ENCODE results near the gene FOXJ3. TPM values are rescaled to one million over a fixed set of nuclear protein-coding genes. Genes with fewer than 3 reads are reported as not detected.
A peak's percentile ranks its signal among the peaks of the same experiment; 100 is the strongest.

Gene FOXJ3
- polyA plus RNA-seq, 1 donor from 2014 or later, result 22.1 TPM

- Mint-ChIP-seq H3K27ac (no peak overlapping the region), H3K4me1 (peaks cover 17 to 52% (median 32%) of the 10 kb centered on the region in 3 donors), H3K36me3 (peaks cover 5% of the 10 kb centered on the region), H3K9me3 (no peaks in the 10 kb centered on the region), H3K27me3 (no peaks in the 10 kb centered on the region), H3K4me3 (no peak overlapping the region)
Observed at GRCh38 chr1:42263019-42263418, 72.0 kb downstream of the FOXJ3 start.

DNA sequence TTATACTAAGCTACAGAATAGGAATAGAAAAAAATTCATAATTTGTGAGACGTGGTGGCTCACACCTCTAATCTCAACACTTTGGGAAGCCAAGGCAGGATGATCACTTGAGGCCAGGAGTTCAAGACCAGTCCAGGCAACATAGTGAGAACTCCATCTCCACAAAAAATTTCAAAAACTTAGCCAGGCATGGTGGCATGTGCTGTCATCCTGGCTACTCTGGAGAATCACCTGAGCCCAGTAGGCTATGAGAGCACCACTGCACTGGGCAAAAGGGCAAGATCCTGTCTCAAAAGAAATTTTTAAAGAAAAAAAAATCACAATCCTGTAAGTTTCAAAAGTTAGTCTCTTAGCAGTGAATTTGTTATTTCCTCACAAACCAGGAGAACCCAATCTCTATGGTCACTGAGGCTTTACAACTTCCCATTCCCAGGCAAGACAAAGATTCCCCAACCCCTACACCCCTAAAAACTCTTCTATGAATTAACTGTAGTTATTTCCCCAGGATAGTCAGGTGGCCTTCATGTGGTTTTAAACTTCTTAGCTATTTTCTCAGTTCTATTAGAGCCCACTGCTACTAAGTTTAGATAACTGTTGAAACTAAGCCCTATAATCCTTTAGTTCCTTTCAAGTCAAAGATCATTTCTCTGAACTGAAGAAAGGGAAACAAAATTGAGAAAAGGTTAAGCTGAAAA, 74.5 kb downstream of the FOXJ3 start:
- Mint-ChIP-seq H3K4me3 (peak overlapping the region in 1 of 4 donors; percentile 52), H3K9me3 (no peaks in the 10 kb centered on the region), H3K27me3 (no peaks in the 10 kb centered on the region), H3K27ac (peak overlapping the region in 1 of 3 donors; percentile 1), H3K36me3 (peaks cover 8% of the 10 kb centered on the region), H3K4me1 (peaks cover 17 to 47% (median 21%) of the 10 kb centered on the region in 3 donors)

DNA sequence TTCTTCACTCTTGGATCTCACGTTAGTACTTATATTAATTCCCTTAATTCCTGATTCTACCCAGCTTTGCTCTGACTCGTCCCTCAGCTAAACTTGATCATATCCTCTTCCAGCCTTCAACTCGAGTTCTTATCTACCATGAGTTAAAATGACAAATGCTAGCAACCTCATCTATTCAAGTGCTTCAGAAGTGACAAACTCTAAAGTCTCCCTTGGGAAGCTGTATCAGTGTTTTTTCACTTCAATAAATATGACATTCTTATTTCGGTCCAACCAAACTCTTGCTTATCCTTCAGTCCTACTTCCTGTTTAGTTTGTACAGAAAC, 75.3 kb downstream of the FOXJ3 start:
- Mint-ChIP-seq H3K36me3 (peaks cover 9% of the 10 kb centered on the region), H3K4me1 (peaks cover 15 to 43% (median 22%) of the 10 kb centered on the region in 3 donors), H3K27ac (peak overlapping the region in 1 of 3 donors; percentile 34), H3K4me3 (no peak overlapping the region), H3K27me3 (no peaks in the 10 kb centered on the region), H3K9me3 (peaks cover 0 to 6% (median 0%) of the 10 kb centered on the region in 3 donors)

DNA sequence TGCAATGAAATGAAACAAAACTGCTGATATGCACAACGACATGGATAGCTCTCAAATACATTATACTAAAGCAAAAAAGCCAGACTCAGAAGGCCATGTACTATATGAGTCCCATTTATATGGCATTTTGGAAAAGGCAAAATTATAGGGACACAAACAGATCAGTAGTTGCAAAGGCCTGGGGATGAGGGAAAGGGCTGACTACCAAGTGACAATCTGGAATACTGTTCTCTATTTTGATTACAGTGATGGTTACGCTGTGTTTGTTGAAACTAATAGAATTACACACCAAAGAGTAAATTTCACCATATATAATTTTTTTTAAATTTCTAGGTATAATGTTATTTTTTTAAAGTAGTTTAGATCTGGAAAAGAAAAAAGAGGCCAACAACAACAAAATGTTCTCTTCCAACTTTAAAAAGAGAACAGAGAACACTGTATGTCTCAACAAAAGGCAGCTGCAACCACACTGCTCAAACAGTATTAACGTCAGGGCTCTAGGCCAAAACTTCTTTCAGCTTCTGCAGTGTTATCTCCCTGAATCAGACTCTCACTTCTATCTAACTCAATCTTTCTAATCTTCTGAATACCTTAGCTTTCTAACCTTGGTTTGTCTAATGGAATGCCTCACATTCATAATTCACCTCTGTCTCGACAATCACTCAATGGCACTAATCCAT, 75.8 kb downstream of the FOXJ3 start:
- Mint-ChIP-seq H3K36me3 (peaks cover 7% of the 10 kb centered on the region), H3K27ac (peak overlapping the region in 1 of 3 donors; percentile 34), H3K4me3 (no peak overlapping the region), H3K27me3 (no peaks in the 10 kb centered on the region), H3K9me3 (peaks cover 0 to 6% (median 0%) of the 10 kb centered on the region in 3 donors), H3K4me1 (peaks cover 13 to 38% (median 20%) of the 10 kb centered on the region in 3 donors)

- Mint-ChIP-seq H3K4me1 (peaks cover 15 to 29% (median 20%) of the 10 kb centered on the region in 3 donors), H3K9me3 (peaks cover 0 to 6% (median 0%) of the 10 kb centered on the region in 3 donors), H3K27ac (no peak overlapping the region), H3K4me3 (no peak overlapping the region), H3K36me3 (peaks cover 7% of the 10 kb centered on the region), H3K27me3 (no peaks in the 10 kb centered on the region)
Observed at GRCh38 chr1:42258218-42258617, 76.8 kb downstream of the FOXJ3 start.

DNA sequence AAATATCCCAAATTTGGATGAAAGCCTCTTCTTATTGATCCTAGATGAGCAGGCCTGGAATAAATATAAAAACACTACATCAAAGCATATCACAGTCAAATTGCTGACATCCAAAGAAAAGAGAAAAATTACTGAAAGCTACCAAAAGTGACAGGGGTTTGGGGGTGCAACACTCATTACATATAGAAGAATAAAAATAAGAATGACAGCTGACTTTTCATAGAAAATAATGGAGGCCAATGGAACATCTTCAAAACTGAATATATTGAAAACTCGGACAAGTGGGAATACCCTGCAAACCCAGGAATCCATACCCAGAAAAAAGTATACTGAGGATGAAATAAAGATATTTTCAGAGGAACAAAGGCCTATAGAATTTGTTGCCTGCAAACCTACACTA, 84.0 kb downstream of the FOXJ3 start:
- Mint-ChIP-seq H3K4me3 (peak overlapping the region in 2 of 4 donors; percentile 27 to 33), H3K27ac (no peak overlapping the region)

GRCh38 chr1:42250164-42250563, 84.9 kb downstream of the FOXJ3 start:
- Mint-ChIP-seq H3K9me3 (peaks cover 0 to 9% (median 4%) of the 10 kb centered on the region in 3 donors), H3K36me3 (peaks cover 9% of the 10 kb centered on the region), H3K27me3 (no peaks in the 10 kb centered on the region), H3K4me3 (no peak overlapping the region), H3K27ac (no peak overlapping the region), H3K4me1 (peaks cover 27 to 28% (median 27%) of the 10 kb centered on the region in 3 donors)

More for the DNA sequence above, 84.0 kb downstream of the FOXJ3 start:
- Mint-ChIP-seq H3K4me1 (peaks cover 18 to 22% (median 19%) of the 10 kb centered on the region in 3 donors), H3K9me3 (peaks cover 0 to 11% (median 4%) of the 10 kb centered on the region in 3 donors), H3K27me3 (no peaks in the 10 kb centered on the region), H3K36me3 (peaks cover 8% of the 10 kb centered on the region)

GRCh38 chr1:42240966-42241755, 93.9 kb downstream of the FOXJ3 start:
- peaks cover 5 to 23% (median 8%) of the 10 kb centered on the region in 3 donors for H3K9me3 Mint-ChIP-seq
- peak overlapping the region in 1 of 4 donors; percentile 28 for H3K4me3 Mint-ChIP-seq
- H3K27ac Mint-ChIP-seq, result no peak overlapping the region
- H3K4me1 Mint-ChIP-seq, result peaks cover 20 to 49% (median 29%) of the 10 kb centered on the region in 3 donors
- H3K27me3 Mint-ChIP-seq, result no peaks in the 10 kb centered on the region
- H3K36me3 Mint-ChIP-seq, result peaks cover 45% of the 10 kb centered on the region

- no peak overlapping the region for H3K4me3 Mint-ChIP-seq
Observed at GRCh38 chr1:42239555-42239954, 95.5 kb downstream of the FOXJ3 start.

DNA sequence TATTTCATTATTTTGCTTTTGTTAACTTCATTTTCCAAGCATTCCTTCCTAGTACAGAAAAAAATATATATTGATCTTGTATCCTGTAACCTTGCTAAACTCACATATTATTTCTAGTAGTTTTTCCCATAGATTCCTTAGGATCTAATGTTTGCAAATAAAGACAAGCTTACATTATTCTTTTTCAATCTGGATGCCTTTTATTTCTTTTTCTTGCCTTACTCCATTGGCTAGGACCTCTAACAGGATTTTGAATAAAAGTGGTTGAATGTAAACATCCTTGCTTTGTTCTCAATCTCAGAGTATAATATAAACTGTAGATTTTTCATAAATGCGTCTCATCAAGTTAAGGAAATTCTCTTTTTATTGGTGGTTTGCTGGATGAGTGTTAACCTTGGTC, 96.0 kb downstream of the FOXJ3 start:
- H3K4me1 Mint-ChIP-seq, result peaks cover 7 to 33% (median 19%) of the 10 kb centered on the region in 3 donors
- H3K4me3 Mint-ChIP-seq, result no peak overlapping the region
- no peak overlapping the region for H3K27ac Mint-ChIP-seq
- H3K36me3 Mint-ChIP-seq, result peaks cover 39% of the 10 kb centered on the region
- H3K9me3 Mint-ChIP-seq, result peaks cover 6 to 23% (median 6%) of the 10 kb centered on the region in 3 donors
- H3K27me3 Mint-ChIP-seq, result no peaks in the 10 kb centered on the region

More at GRCh38 chr1:42239555-42239954, 95.5 kb downstream of the FOXJ3 start:
- H3K4me1 Mint-ChIP-seq, result peaks cover 8 to 37% (median 19%) of the 10 kb centered on the region in 3 donors
- no peak overlapping the region for H3K27ac Mint-ChIP-seq
- H3K27me3 Mint-ChIP-seq, result no peaks in the 10 kb centered on the region
- peaks cover 42% of the 10 kb centered on the region for H3K36me3 Mint-ChIP-seq
- H3K9me3 Mint-ChIP-seq, result peaks cover 5 to 23% (median 7%) of the 10 kb centered on the region in 3 donors

DNA sequence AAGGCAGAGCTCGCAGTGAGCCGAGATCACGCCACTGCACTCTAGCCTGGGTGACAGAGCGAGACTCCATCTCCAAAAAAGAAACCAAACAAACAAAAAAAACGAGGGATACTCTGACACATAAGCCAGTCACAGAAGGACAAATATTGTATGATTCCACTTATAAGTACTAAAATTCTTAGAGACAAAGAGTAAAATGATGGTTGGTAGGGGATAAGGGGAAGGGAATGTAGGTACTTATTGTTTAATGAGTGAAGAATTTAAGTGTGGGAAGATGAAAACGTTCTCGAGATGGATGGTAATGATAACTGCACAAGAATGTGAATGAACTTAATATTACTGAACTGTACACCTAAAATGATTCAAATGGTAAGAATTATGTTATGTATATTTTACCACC, 103.8 kb downstream of the FOXJ3 start:
- no peak overlapping the region for H3K27ac Mint-ChIP-seq
- peaks cover 0 to 2% (median 0%) of the 10 kb centered on the region in 3 donors for H3K9me3 Mint-ChIP-seq
- H3K4me1 Mint-ChIP-seq, result peaks cover 3 to 8% (median 7%) of the 10 kb centered on the region in 3 donors
- peaks cover 6% of the 10 kb centered on the region for H3K36me3 Mint-ChIP-seq
- no peaks in the 10 kb centered on the region for H3K27me3 Mint-ChIP-seq
- no peak overlapping the region for H3K4me3 Mint-ChIP-seq

DNA sequence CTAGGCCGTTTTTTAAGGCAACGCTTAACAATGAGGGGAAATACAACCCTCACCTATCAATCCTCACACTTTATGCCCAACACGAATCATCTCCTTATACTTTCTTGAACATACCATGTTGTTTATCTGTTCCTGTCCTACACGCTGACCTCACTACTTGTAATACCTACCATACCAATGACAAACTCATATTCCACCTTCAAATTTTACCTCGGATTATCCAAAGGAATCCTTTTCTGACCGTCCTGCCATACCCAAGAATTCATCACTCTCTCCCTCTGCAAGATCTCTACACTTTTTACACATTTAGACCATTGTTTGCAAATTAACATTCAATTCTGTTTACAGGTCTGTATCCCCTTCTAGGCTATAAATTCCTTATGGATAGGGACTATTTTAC, 106.1 kb downstream of the FOXJ3 start:
- Mint-ChIP-seq H3K4me1 (peaks cover 3 to 8% (median 7%) of the 10 kb centered on the region in 3 donors), H3K27ac (no peak overlapping the region), H3K36me3 (peaks cover 7% of the 10 kb centered on the region), H3K4me3 (no peak overlapping the region), H3K27me3 (no peaks in the 10 kb centered on the region), H3K9me3 (peaks cover 0 to 1% (median 0%) of the 10 kb centered on the region in 3 donors)

DNA sequence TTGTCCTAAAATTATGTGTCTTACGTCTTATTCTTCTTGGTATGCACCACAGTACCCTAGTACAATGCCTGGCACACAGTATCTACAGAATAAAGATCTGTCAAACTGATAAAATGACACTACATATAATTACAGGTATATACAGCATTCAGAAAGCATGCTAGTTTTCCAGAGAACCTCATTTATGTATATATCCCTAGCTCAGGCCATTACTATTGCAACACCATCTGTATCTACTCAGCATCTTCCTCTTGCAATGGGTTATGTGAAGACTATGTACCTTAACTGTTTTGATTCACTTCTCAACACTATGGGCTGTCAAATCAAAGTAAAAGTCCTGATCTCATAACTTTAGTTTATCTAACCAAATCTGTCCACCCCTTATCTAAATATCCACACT, 112.0 kb downstream of the FOXJ3 start:
- Mint-ChIP-seq H3K27me3 (no peaks in the 10 kb centered on the region), H3K27ac (no peak overlapping the region), H3K36me3 (peaks cover 11% of the 10 kb centered on the region), H3K4me1 (peaks cover 5 to 28% (median 23%) of the 10 kb centered on the region in 3 donors), H3K9me3 (no peaks in the 10 kb centered on the region), H3K4me3 (no peak overlapping the region)

DNA sequence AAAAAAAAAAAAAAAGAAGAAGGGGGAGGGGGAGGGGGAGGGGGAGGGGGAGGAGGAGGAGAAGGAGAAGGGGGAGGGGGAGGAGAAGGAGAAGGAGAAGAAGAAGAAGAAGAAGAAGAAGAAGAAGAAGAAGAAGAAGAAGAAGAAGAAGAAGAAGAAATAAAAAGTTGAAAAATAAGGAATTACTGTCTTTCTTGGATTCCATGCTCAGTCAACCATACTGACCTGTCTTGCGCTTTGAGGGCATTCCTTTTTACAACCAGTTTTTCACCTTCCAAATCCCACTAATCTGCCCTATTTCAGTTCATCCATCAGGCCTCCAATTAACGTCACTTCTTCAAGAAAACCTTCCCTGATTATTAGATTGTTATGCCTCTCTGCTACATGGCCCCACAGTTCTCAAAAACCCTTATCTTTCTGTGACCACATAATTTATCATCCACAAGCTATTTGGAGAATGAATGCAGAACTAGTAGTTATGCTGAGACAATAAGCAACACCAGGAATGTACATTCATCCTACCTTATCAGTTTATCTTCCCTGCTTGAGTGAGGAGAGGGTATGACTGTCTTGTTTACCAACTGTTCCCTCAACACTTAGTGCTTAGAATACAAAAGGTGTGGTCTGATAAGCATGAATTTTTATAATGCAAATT, 113.0 kb downstream of the FOXJ3 start:
- Mint-ChIP-seq H3K4me3 (no peak overlapping the region), H3K36me3 (peaks cover 15% of the 10 kb centered on the region), H3K4me1 (peaks cover 5 to 31% (median 21%) of the 10 kb centered on the region in 3 donors), H3K27me3 (no peaks in the 10 kb centered on the region), H3K27ac (no peak overlapping the region), H3K9me3 (no peaks in the 10 kb centered on the region)
